ENCODE results near the gene CCSER1. TPM values are rescaled to one million over a fixed set of nuclear protein-coding genes. Genes with fewer than 3 reads are reported as not detected.

Gene CCSER1
- polyA plus RNA-seq, 1 donor from 2014 or later, result 20.8 TPM

DNA sequence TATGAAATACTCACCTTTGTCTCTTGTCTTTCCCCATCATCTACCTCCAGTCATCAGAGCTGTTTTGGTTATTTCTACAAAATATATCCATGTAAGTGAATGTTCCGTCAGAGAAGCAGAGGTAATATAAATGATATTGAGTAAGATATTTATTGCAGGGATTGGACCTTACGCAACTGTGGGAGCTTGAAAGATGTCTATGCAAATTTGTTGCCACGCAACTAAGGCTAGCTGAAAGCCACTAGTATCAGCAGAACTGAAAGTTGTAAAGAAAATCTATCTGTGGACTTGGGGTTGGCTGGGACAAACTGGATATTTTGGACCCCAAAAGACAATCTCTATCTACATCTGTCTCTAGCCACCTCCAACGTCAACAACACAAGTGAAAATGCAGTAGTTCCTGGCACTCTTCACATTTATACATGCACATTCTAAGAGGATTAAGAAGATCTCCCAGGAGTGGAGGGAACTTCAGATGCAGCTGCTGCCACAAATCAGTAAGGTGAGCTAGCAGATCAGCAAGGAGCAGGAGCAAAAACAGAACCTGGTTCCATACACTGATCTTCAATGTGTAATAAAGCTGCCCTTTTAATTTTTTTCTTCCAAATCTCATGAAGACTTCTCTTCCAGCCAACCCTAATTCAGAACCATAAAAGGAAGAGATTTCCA, 8.5 kb upstream of the CCSER1 start:
- Histone ChIP-seq H4K20me1 (ENCODE audit: insufficient read depth) (no peaks in the 10 kb centered on the region), H3K9me3 (ENCODE audit: low read length) (no peaks in the 10 kb centered on the region), H3K79me2 (replicated peaks; ENCODE audit: insufficient read depth, low read length) (no peaks in the 10 kb centered on the region), H3K36me3 (ENCODE audit: insufficient read depth, low read length) (no peaks in the 10 kb centered on the region), H3K4me3 (ENCODE audit: low read length) (no peak overlapping the region), H3F3A (ENCODE audit: insufficient read depth, low read length, poor library complexity, severe bottlenecking) (no peaks in the 10 kb centered on the region), H3K4me2 (ENCODE audit: low read length) (no peak overlapping the region), H3K27me3 (ENCODE audit: insufficient read depth, low read depth, low read length) (no peaks in the 10 kb centered on the region), H3K9ac (ENCODE audit: low read length) (no peak overlapping the region), H2AFZ (ENCODE audit: low read depth, low read length) (no peak overlapping the region), H3K9me2 (ENCODE audit: insufficient read depth, low read length) (no peaks in the 10 kb centered on the region), H3K27ac (ENCODE audit: low read length) (no peak overlapping the region)
- TF ChIP-seq MXI1 (conservative IDR thresholded peaks at IDR 0.05; ENCODE audit: poor library complexity, severe bottlenecking), result no peak
- no peak for TF ChIP-seq TAF1 (IDR thresholded peaks at IDR 0.05; ENCODE audit: low read depth)
- no peak for TF ChIP-seq EZH2 (IDR thresholded peaks at IDR 0.05; ENCODE audit: borderline replicate concordance, insufficient read depth, low read length, poor library complexity, severe bottlenecking)
- TF ChIP-seq, protein P1, sequence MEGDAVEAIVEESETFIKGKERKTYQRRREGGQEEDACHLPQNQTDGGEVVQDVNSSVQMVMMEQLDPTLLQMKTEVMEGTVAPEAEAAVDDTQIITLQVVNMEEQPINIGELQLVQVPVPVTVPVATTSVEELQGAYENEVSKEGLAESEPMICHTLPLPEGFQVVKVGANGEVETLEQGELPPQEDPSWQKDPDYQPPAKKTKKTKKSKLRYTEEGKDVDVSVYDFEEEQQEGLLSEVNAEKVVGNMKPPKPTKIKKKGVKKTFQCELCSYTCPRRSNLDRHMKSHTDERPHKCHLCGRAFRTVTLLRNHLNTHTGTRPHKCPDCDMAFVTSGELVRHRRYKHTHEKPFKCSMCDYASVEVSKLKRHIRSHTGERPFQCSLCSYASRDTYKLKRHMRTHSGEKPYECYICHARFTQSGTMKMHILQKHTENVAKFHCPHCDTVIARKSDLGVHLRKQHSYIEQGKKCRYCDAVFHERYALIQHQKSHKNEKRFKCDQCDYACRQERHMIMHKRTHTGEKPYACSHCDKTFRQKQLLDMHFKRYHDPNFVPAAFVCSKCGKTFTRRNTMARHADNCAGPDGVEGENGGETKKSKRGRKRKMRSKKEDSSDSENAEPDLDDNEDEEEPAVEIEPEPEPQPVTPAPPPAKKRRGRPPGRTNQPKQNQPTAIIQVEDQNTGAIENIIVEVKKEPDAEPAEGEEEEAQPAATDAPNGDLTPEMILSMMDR (IDR thresholded peaks at IDR 0.05; ENCODE audit: poor library complexity, severe bottlenecking), result no peak
- no peak for TF ChIP-seq SMC3 (conservative IDR thresholded peaks at IDR 0.05; ENCODE audit: poor library complexity)
- TF ChIP-seq RAD21 (conservative IDR thresholded peaks at IDR 0.05), result no peak
- TF ChIP-seq, protein P2, sequence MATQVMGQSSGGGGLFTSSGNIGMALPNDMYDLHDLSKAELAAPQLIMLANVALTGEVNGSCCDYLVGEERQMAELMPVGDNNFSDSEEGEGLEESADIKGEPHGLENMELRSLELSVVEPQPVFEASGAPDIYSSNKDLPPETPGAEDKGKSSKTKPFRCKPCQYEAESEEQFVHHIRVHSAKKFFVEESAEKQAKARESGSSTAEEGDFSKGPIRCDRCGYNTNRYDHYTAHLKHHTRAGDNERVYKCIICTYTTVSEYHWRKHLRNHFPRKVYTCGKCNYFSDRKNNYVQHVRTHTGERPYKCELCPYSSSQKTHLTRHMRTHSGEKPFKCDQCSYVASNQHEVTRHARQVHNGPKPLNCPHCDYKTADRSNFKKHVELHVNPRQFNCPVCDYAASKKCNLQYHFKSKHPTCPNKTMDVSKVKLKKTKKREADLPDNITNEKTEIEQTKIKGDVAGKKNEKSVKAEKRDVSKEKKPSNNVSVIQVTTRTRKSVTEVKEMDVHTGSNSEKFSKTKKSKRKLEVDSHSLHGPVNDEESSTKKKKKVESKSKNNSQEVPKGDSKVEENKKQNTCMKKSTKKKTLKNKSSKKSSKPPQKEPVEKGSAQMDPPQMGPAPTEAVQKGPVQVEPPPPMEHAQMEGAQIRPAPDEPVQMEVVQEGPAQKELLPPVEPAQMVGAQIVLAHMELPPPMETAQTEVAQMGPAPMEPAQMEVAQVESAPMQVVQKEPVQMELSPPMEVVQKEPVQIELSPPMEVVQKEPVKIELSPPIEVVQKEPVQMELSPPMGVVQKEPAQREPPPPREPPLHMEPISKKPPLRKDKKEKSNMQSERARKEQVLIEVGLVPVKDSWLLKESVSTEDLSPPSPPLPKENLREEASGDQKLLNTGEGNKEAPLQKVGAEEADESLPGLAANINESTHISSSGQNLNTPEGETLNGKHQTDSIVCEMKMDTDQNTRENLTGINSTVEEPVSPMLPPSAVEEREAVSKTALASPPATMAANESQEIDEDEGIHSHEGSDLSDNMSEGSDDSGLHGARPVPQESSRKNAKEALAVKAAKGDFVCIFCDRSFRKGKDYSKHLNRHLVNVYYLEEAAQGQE (IDR thresholded peaks at IDR 0.05; ENCODE audit: borderline replicate concordance), result no peak
- no peak for TF ChIP-seq EP300 (conservative IDR thresholded peaks at IDR 0.05; ENCODE audit: poor library complexity, severe bottlenecking)
- no peak for TF ChIP-seq POLR2AphosphoS5 (IDR thresholded peaks at IDR 0.05)

DNA sequence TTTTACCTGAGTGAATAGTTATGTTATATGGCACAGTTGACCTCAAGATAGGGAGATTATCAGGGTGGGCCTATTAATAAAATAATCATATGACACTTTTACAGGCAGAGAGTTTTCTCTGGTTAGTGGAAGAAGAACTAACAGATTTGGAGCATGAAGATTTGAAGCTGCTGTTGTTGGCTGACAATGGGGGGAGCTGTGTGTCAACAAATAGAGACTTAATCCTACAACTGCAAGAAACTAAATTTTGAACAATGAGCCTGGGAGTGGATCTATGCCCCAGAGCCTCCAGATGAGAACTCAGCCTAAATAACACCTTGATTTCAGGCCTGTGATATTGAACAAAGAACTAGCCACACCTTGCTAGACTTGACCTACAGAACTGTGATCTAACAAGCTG, 7.2 kb upstream of the CCSER1 start:
- Histone ChIP-seq H4K20me1 (ENCODE audit: insufficient read depth) (no peaks in the 10 kb centered on the region), H2AFZ (ENCODE audit: low read depth, low read length) (no peak overlapping the region), H3K4me2 (ENCODE audit: low read length) (no peak overlapping the region), H3K9ac (ENCODE audit: low read length) (no peak overlapping the region), H3K27me3 (ENCODE audit: insufficient read depth, low read depth, low read length) (no peaks in the 10 kb centered on the region), H3K9me3 (ENCODE audit: low read length) (no peaks in the 10 kb centered on the region), H3K27ac (ENCODE audit: low read length) (no peak overlapping the region), H3K36me3 (ENCODE audit: insufficient read depth, low read length) (no peaks in the 10 kb centered on the region), H3K9me2 (ENCODE audit: insufficient read depth, low read length) (no peaks in the 10 kb centered on the region), H3F3A (ENCODE audit: insufficient read depth, low read length, poor library complexity, severe bottlenecking) (no peaks in the 10 kb centered on the region), H3K4me3 (ENCODE audit: low read length) (no peak overlapping the region), H3K79me2 (replicated peaks; ENCODE audit: insufficient read depth, low read length) (no peaks in the 10 kb centered on the region)
- TF ChIP-seq MXI1 (conservative IDR thresholded peaks at IDR 0.05; ENCODE audit: poor library complexity, severe bottlenecking), result no peak
- no peak for TF ChIP-seq POLR2AphosphoS5 (IDR thresholded peaks at IDR 0.05)
- no peak for TF ChIP-seq EZH2 (IDR thresholded peaks at IDR 0.05; ENCODE audit: borderline replicate concordance, insufficient read depth, low read length, poor library complexity, severe bottlenecking)
- TF ChIP-seq, protein P1 (IDR thresholded peaks at IDR 0.05; ENCODE audit: poor library complexity, severe bottlenecking), result no peak
- TF ChIP-seq TAF1 (IDR thresholded peaks at IDR 0.05; ENCODE audit: low read depth), result no peak
- TF ChIP-seq, protein P2 (IDR thresholded peaks at IDR 0.05; ENCODE audit: borderline replicate concordance), result no peak
- no peak for TF ChIP-seq SMC3 (conservative IDR thresholded peaks at IDR 0.05; ENCODE audit: poor library complexity)
- no peak for TF ChIP-seq EP300 (conservative IDR thresholded peaks at IDR 0.05; ENCODE audit: poor library complexity, severe bottlenecking)
- no peak for TF ChIP-seq RAD21 (conservative IDR thresholded peaks at IDR 0.05)

Data from neural cell (in vitro differentiated cells).